Peyer's patch (tissue), 4 donors: Measurements from ENCODE around the gene ITGA7.

Experiments used
- CTCF ChIP-seq, 6 experiments: fragments of 450-650 bp in 4 of 6; fragments of 200-600 bp in 2 of 6; sonication (generic) in 1 of 6; IDR thresholded peaks; one replicate each; pipeline ENCODE4 v1.5.1; 2017 to 2019; ENCODE audit warnings: antibody characterized with exemption in 6 of 6, mild to moderate bottlenecking in 3 of 6, moderate library complexity in 1 of 6
- POLR2A ChIP-seq, 2 donors: fragments of 450-650 bp; IDR thresholded peaks; one replicate each; pipeline ENCODE4 v1.5.1; 2017; ENCODE audit warnings: antibody characterized with exemption in 2 of 2, mild to moderate bottlenecking in 2 of 2, moderate library complexity in 2 of 2

- TF ChIP-seq CTCF (IDR thresholded peaks at IDR 0.05) (no peak), POLR2A (IDR thresholded peaks at IDR 0.05) (no peak)
Measured at GRCh38 chr12:55741931-55742680, 34.4 kb upstream of the ITGA7 start.
